ENCODE measurements around the gene CYB561.

CYB561 gene

DNA sequence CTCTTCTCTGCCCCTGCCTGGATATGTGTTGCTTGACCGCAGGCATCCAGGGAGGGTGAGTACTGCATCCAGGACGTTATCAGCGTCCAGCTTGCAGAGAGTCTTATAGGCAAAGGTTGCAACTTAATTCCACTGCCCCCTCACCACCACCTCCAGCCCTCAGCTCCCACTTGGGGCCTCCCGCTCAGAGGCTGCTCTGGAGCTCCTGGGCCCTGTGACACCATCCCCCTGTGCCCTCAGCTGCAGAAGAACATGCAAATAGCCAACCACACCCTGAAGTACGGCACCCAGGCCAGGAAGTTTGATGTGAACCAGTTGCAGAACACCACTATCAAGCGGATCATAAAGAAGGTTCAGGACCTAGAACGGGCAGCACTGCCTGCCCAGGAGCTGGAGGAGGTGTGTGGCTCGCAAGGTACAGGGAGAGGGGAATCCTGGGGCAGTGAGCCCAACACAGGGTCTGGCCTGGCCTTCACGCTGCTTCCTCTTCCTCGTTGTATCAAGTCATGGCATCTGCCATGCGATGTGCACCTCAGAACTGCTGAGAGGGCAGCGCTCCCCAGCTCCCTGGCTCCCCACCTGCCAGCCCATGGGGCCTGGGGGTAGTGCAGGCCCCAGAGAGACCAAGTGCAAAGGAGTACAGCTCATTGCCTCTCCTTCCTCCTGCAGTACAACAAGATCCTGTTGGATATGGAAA is 40.4 kb upstream of the CYB561 start:
- no peak for DNase-seq (ENCODE audit: low spot score)
- TF ChIP-seq CTCF (IDR thresholded peaks at IDR 0.05; ENCODE audit: borderline replicate concordance, control extremely low read depth, extremely low read depth, insufficient read depth, missing control alignments) = no peak
- in situ Hi-C loops (cut with MboI; ENCODE audit: low sequenced_read_pairs, unreplicated experiment) = no loop called here

- DNase-seq (ENCODE audit: low spot score) = no peak
- no peak for TF ChIP-seq CTCF (IDR thresholded peaks at IDR 0.05; ENCODE audit: borderline replicate concordance, control extremely low read depth, extremely low read depth, insufficient read depth, missing control alignments)
- in situ Hi-C loops (cut with MboI; ENCODE audit: low sequenced_read_pairs, unreplicated experiment) = no loop called here
These were observed 37.8 kb upstream of the CYB561 start for GRCh38 chr17:63483655-63484575.

DNA sequence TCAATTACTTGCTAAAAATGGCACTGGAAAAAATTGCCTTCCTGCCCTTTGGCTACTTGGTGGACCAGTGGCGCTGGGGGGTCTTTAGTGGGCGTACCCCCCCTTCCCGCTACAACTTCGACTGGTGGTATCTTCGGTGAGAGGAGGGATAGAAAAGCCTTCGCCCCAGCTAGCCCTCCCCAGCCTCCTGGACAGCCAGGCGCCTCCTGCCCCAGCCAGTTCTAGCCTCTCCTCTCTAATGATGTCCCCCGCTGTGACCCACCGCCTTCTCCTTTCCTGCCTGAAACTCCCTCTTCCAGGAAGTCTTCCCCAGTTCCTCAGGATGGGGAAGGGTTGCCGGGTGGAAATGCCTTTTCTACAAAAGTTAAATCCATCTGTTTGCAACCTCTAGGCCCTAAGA is 36.9 kb upstream of the CYB561 start:
- in situ Hi-C loops (cut with MboI; ENCODE audit: low sequenced_read_pairs, unreplicated experiment) = no loop called here
- no peak for TF ChIP-seq CTCF (IDR thresholded peaks at IDR 0.05; ENCODE audit: borderline replicate concordance, control extremely low read depth, extremely low read depth, insufficient read depth, missing control alignments)
- no peak for DNase-seq (ENCODE audit: low spot score)

GRCh38 chr17:63482509-63482908 is 36.4 kb upstream of the CYB561 start:
- no peak for DNase-seq (ENCODE audit: low spot score)
- in situ Hi-C loops (cut with MboI; ENCODE audit: low sequenced_read_pairs, unreplicated experiment) = no loop called here

GRCh38 chr17:63481488-63481870 is 35.4 kb upstream of the CYB561 start:
- in situ Hi-C loops (cut with MboI; ENCODE audit: low sequenced_read_pairs, unreplicated experiment) = no loop called here

More at GRCh38 chr17:63482509-63482908, 36.4 kb upstream of the CYB561 start:
- no peak for TF ChIP-seq CTCF (IDR thresholded peaks at IDR 0.05; ENCODE audit: borderline replicate concordance, control extremely low read depth, extremely low read depth, insufficient read depth, missing control alignments)

More at GRCh38 chr17:63481488-63481870, 35.4 kb upstream of the CYB561 start:
- TF ChIP-seq CTCF (IDR thresholded peaks at IDR 0.05; ENCODE audit: borderline replicate concordance, control extremely low read depth, extremely low read depth, insufficient read depth, missing control alignments) = no peak
- DNase-seq (ENCODE audit: low spot score) = no peak
